Smooth muscle cell (in vitro differentiated cells): ENCODE data around the gene KCND3. TPM values are rescaled to one million over a fixed set of nuclear protein-coding genes. Genes with fewer than 3 reads are reported as not detected.
A peak's percentile ranks its signal among the peaks of the same experiment; 100 is the strongest.

Experiments used
- DNase-seq: peaks from one replicate; lab custom pipeline; 2025; ENCODE audit not compliant: unreplicated experiment; lab: John Stamatoyannopoulos, UW
- H2AFZ ChIP-seq: fragments of 200-600 bp; sonication (generic); 2 replicates; pipeline ENCODE4 v1.6.0; 2016; ENCODE audit warnings: antibody characterized with exemption, low read depth, mild to moderate bottlenecking
- H3F3A ChIP-seq: fragments of 200-600 bp; sonication (generic); 2 replicates; pipeline ENCODE4 v1.6.0; 2017; ENCODE audit warnings: antibody characterized with exemption, low read depth
- H3K27ac ChIP-seq: fragments of 200-600 bp; sonication (generic); 2 replicates; pipeline ENCODE4 v1.5.1; 2016; ENCODE audit warnings: low read depth, mild to moderate bottlenecking
- H3K27me3 ChIP-seq: fragments of 200-600 bp; sonication (generic); 2 replicates; pipeline ENCODE4 v1.6.1; 2016; ENCODE audit warnings: low read depth, mild to moderate bottlenecking
- H3K36me3 ChIP-seq: fragments of 200-600 bp; sonication (generic); 2 replicates; pipeline ENCODE4 v1.5.1; 2016; ENCODE audit warnings: low read depth
- H3K4me1 ChIP-seq: fragments of 200-600 bp; sonication (generic); 2 replicates; pipeline ENCODE4 v1.5.1; 2016; ENCODE audit warnings: low read depth
- H3K4me2 ChIP-seq: fragments of 200-600 bp; sonication (generic); 2 replicates; pipeline ENCODE4 v1.6.0; 2016; ENCODE audit warnings: mild to moderate bottlenecking
- H3K4me3 ChIP-seq: fragments of 200-600 bp; sonication (generic); 2 replicates; pipeline ENCODE4 v1.5.1; 2016; ENCODE audit warnings: mild to moderate bottlenecking
- H3K79me2 ChIP-seq: fragments of 200-600 bp; sonication (generic); 2 replicates; pipeline ENCODE4 v1.6.0; 2016; ENCODE audit warnings: low read depth, mild to moderate bottlenecking
- H3K9ac ChIP-seq: fragments of 200-600 bp; sonication (generic); 2 replicates; pipeline ENCODE4 v1.6.0; 2016; ENCODE audit warnings: low read depth
- H3K9me3 ChIP-seq: fragments of 200-600 bp; sonication (generic); replicated peaks from 2 replicates; pipeline ENCODE4 v1.5.1; 2016; ENCODE audit warnings: low read depth
- H4K20me1 ChIP-seq: fragments of 200-600 bp; sonication (generic); 2 replicates; pipeline ENCODE4 v1.6.0; 2016; ENCODE audit warnings: low read depth
- CTCF ChIP-seq: fragments of 200-600 bp; sonication (generic); IDR thresholded peaks from 2 replicates; pipeline ENCODE4 v1.5.1; 2017; ENCODE audit warnings: borderline replicate concordance, mild to moderate bottlenecking, antibody characterized with exemption; ENCODE audit not compliant: insufficient read depth, poor library complexity, severe bottlenecking
- WGBS: methylation state at CpG from one replicate; pipeline ENCODE4 v1.1.7; 2016; ENCODE audit warnings: low lambda C conversion rate; 5-methylcytosine and 5-hydroxymethylcytosine counted together
- polyA plus RNA-seq: library from polyadenylated mRNA; unstranded; fragments of >200 nt; fragmentation: Nextera tagmentation; extraction: Ambion mirVana; gene quantifications from 2 replicates; pipeline ENCODE4 v1.2.1, GENCODE V29; 2016
- total RNA-seq: library from RNA; depleted of rRNA; stranded (reverse); fragments of >200 nt; gene quantifications from 2 replicates; pipeline ENCODE4 v1.2.3, GENCODE V29; 2014

Gene KCND3
- total and polyA plus RNA-seq, 2 experiments from 2014 or later = 0.97 to 2.2 TPM

GRCh38 chr1:111736548-111737215 lies 252.8 kb downstream of the KCND3 start:
- no peak for DNase-seq
- Histone ChIP-seq H3K4me1 (peaks cover 26% of the 10 kb centered on the region), H3K36me3 (no peaks in the 10 kb centered on the region), H3F3A (peaks cover 9% of the 10 kb centered on the region), H3K79me2 (no peaks in the 10 kb centered on the region), H3K27me3 (peaks cover 7% of the 10 kb centered on the region), H3K9me3 (no peaks in the 10 kb centered on the region), H3K9ac (no peak overlapping the region), H2AFZ (no peak overlapping the region), H3K4me3 (no peak overlapping the region), H3K27ac (no peak overlapping the region), H3K4me2 (peak overlapping the region; percentile 85), H4K20me1 (peaks cover 18% of the 10 kb centered on the region)
- TF ChIP-seq CTCF = no peak
- WGBS = 75% methylated on average over 4 of the region's 4 CpGs

- 68% methylated on average over 8 of the region's 8 CpGs for WGBS
- Histone ChIP-seq H3K9me3 (no peaks in the 10 kb centered on the region), H3K27me3 (peaks cover 1% of the 10 kb centered on the region), H3K4me1 (peaks cover 26% of the 10 kb centered on the region), H3K9ac (no peak overlapping the region), H3K4me2 (no peak overlapping the region), H4K20me1 (peaks cover 22% of the 10 kb centered on the region), H3F3A (peaks cover 9% of the 10 kb centered on the region), H3K4me3 (no peak overlapping the region), H3K36me3 (no peaks in the 10 kb centered on the region), H2AFZ (no peak overlapping the region), H3K79me2 (no peaks in the 10 kb centered on the region), H3K27ac (no peak overlapping the region)
- no peak for DNase-seq
- no peak for TF ChIP-seq CTCF
Measured at GRCh38 chr1:111735858-111736544, 253.5 kb downstream of the KCND3 start.

GRCh38 chr1:111735321-111735720 lies 254.1 kb downstream of the KCND3 start:
- H2AFZ ChIP-seq = no peak overlapping the region
- no peak overlapping the region for H3K27ac ChIP-seq
- WGBS = 80% methylated on average over 4 of the region's 4 CpGs
- H3K4me2 ChIP-seq = no peak overlapping the region
- peaks cover 26% of the 10 kb centered on the region for H4K20me1 ChIP-seq
- DNase-seq = no peak
- no peaks in the 10 kb centered on the region for H3K27me3 ChIP-seq
- no peaks in the 10 kb centered on the region for H3K9me3 ChIP-seq
- H3K4me1 ChIP-seq = peaks cover 26% of the 10 kb centered on the region
- H3K36me3 ChIP-seq = no peaks in the 10 kb centered on the region
- H3K4me3 ChIP-seq = no peak overlapping the region
- TF ChIP-seq CTCF = no peak
- H3K79me2 ChIP-seq = no peaks in the 10 kb centered on the region
- H3K9ac ChIP-seq = no peak overlapping the region
- H3F3A ChIP-seq = peaks cover 9% of the 10 kb centered on the region
